B cell (primary cell): ENCODE results near the gene B4GALT5. TPM values are rescaled to one million over a fixed set of nuclear protein-coding genes. Genes with fewer than 3 reads are reported as not detected.

Source experiments
- ATAC-seq: fragments of 200-7000 bp; cut with Tn5 transposase; one replicate; pipeline ENCODE4 v1.10.0; 2021; ENCODE audit warnings: low read depth, mild to moderate bottlenecking, moderate number of reproducible peaks, moderate library complexity
- CTCF ChIA-PET: fragments of 350-600 bp; sonication (Branson Sonifier 250); formaldehyde crosslinking; loops from one replicate; lab custom pipeline; 2021; ENCODE audit warnings: antibody characterized with exemption, inconsistent platforms; lab: Charles Lee
- POLR2A ChIA-PET: fragments of 350-600 bp; sonication (Branson Sonifier 250); formaldehyde crosslinking; loops from one replicate; lab custom pipeline; 2021; ENCODE audit warnings: antibody characterized with exemption; lab: Charles Lee
- DNase-seq: peaks from one replicate; pipeline ENCODE4 v3.0.0; 2013
- H2AFZ ChIP-seq: 2 replicates; pipeline ENCODE4 v1.6.1; 2012; ENCODE audit warnings: mild to moderate bottlenecking, low read depth, low read length; ENCODE audit not compliant: insufficient read depth, poor library complexity, severe bottlenecking
- H3K27ac ChIP-seq, 2 donors: 1 replicate in 1 of 2; 2 replicates in 1 of 2; pipeline ENCODE4 v1.5.1; 2012 to 2013; ENCODE audit warnings: low read length in 2 of 2, mild to moderate bottlenecking in 2 of 2, moderate library complexity in 1 of 2
- H3K27me3 ChIP-seq, 4 experiments: fragments of 200-600 bp in 1 of 4; sonication (generic) in 1 of 4; replicated peaks in 1 of 4; 1 replicate in 2 of 4; 2 replicates in 2 of 4; pipeline versions ENCODE4 v1.6.1 to v1.7.0; 2013 to 2016; ENCODE audit warnings: low read length in 3 of 4, mild to moderate bottlenecking in 2 of 4, mixed read lengths in 1 of 4, moderate library complexity in 1 of 4; ENCODE audit not compliant: insufficient read depth in 4 of 4, control insufficient read depth in 3 of 4; ENCODE audit errors: control extremely low read depth in 1 of 4
- H3K36me3 ChIP-seq, 2 experiments: replicated peaks in 1 of 2; 1 replicate in 1 of 2; 2 replicates in 1 of 2; pipeline versions ENCODE4 v1.6.1 to v1.7.1; 2013; ENCODE audit warnings: low read length in 1 of 2; ENCODE audit not compliant: insufficient read depth in 2 of 2, control insufficient read depth in 1 of 2; ENCODE audit errors: control extremely low read depth in 1 of 2, extremely low read depth in 1 of 2
- H3K4me1 ChIP-seq, 2 donors: fragments of 200-600 bp in 1 of 2; sonication (generic) in 1 of 2; 1 replicate in 1 of 2; 2 replicates in 1 of 2; pipeline versions ENCODE4 v1.5.1 to v1.6.1; 2013 to 2017; ENCODE audit warnings: low read length in 2 of 2; ENCODE audit not compliant: control insufficient read depth in 2 of 2, insufficient read depth in 2 of 2
- H3K4me2 ChIP-seq: replicated peaks from 2 replicates; pipeline ENCODE3; 2012; ENCODE audit warnings: mild to moderate bottlenecking, low read depth, low read length; ENCODE audit not compliant: poor library complexity, severe bottlenecking
- H3K4me3 ChIP-seq, 5 experiments: fragments of 200-600 bp in 1 of 5; sonication (generic) in 1 of 5; 1 replicate in 3 of 5; 2 replicates in 2 of 5; pipeline versions ENCODE4 v1.5.1 to v1.7.0; 2011 to 2016; ENCODE audit warnings: low read length in 4 of 5, mild to moderate bottlenecking in 4 of 5, low read depth in 2 of 5, control low read depth in 1 of 5, moderate library complexity in 1 of 5; ENCODE audit not compliant: insufficient read depth in 1 of 5; ENCODE audit errors: control extremely low read depth in 1 of 5, extremely low read depth in 1 of 5
- H3K79me2 ChIP-seq: fragments of 200-600 bp; sonication (generic); one replicate; pipeline ENCODE4 v1.6.0; 2016; ENCODE audit warnings: low read length; ENCODE audit not compliant: control insufficient read depth, insufficient read depth
- H3K9ac ChIP-seq: fragments of 200-600 bp; sonication (generic); 2 replicates; pipeline ENCODE4 v1.6.1; 2017; ENCODE audit warnings: mild to moderate bottlenecking, low read length, moderate library complexity
- H3K9me3 ChIP-seq, 3 donors: one replicate each; pipeline versions ENCODE4 v1.6.1 to v1.7.1; 2013; ENCODE audit warnings: low read length in 2 of 3; ENCODE audit not compliant: control insufficient read depth in 2 of 3, insufficient read depth in 1 of 3; ENCODE audit errors: control extremely low read depth in 1 of 3
- H4K20me1 ChIP-seq: 2 replicates; pipeline ENCODE4 v1.6.0; 2012; ENCODE audit warnings: mild to moderate bottlenecking, low read length; ENCODE audit not compliant: insufficient read depth, control insufficient read depth, poor library complexity, severe bottlenecking
- H3K27ac Mint-ChIP-seq: one replicate; pipeline ENCODE4 v1.8.0; 2021; ENCODE audit warnings: mixed read lengths
- H3K27me3 Mint-ChIP-seq: one replicate; pipeline ENCODE4 v1.8.0; 2021; ENCODE audit warnings: mixed read lengths
- H3K4me1 Mint-ChIP-seq: one replicate; pipeline ENCODE4 v1.8.0; 2021; ENCODE audit warnings: mixed read lengths
- H3K4me3 Mint-ChIP-seq: one replicate; pipeline ENCODE4 v1.8.0; 2021; ENCODE audit warnings: mixed read lengths
- H3K9me3 Mint-ChIP-seq: one replicate; pipeline ENCODE4 v1.8.0; 2022; ENCODE audit warnings: mixed read lengths; ENCODE audit not compliant: insufficient read depth
- EZH2 ChIP-seq: IDR thresholded peaks from 2 replicates; pipeline ENCODE4 v1.6.1; 2012; ENCODE audit warnings: borderline replicate concordance, low read depth, mild to moderate bottlenecking, moderate library complexity, low read length; ENCODE audit not compliant: insufficient read depth, poor library complexity, severe bottlenecking
- WGBS: methylation state at CpG from one replicate; pipeline ENCODE4 v1.1.5; 2013; ENCODE audit warnings: missing lambda C conversion rate; ENCODE audit not compliant: insufficient coverage; 5-methylcytosine and 5-hydroxymethylcytosine counted together
- intact Hi-C: fragments of 100-400 bp; cut with micrococcal nuclease; formaldehyde crosslinking; loops from one replicate; pipeline ENCODE4 v1.10.0; 2022
- polyA plus RNA-seq: library from polyadenylated mRNA; depleted of rRNA; stranded (reverse); fragments of >200 nt; gene quantifications from 2 replicates; pipeline ENCODE4 v1.2.3, GENCODE V29; 2012
- total RNA-seq, 2 donors: library from RNA; stranded (reverse); fragments of 120-200 nt in 1 of 2; gene quantifications; 1 replicate in 1 of 2; 2 replicates in 1 of 2; pipeline versions ENCODE4 v1.2.3 to v1.2.4, GENCODE V29; 2013 to 2022
- TF ChIP-seq, protein P1 (sequence below): fragments of 200-600 bp; IDR thresholded peaks from one replicate; pipeline ENCODE4 v1.8.0; 2022; ENCODE audit warnings: antibody characterized with exemption, mild to moderate bottlenecking

B4GALT5 gene
- total and polyA plus RNA-seq, 2 donors (not counting 1 experiment from before 2014, with no cell fraction given): 3.4 to 7.3 TPM

DNA sequence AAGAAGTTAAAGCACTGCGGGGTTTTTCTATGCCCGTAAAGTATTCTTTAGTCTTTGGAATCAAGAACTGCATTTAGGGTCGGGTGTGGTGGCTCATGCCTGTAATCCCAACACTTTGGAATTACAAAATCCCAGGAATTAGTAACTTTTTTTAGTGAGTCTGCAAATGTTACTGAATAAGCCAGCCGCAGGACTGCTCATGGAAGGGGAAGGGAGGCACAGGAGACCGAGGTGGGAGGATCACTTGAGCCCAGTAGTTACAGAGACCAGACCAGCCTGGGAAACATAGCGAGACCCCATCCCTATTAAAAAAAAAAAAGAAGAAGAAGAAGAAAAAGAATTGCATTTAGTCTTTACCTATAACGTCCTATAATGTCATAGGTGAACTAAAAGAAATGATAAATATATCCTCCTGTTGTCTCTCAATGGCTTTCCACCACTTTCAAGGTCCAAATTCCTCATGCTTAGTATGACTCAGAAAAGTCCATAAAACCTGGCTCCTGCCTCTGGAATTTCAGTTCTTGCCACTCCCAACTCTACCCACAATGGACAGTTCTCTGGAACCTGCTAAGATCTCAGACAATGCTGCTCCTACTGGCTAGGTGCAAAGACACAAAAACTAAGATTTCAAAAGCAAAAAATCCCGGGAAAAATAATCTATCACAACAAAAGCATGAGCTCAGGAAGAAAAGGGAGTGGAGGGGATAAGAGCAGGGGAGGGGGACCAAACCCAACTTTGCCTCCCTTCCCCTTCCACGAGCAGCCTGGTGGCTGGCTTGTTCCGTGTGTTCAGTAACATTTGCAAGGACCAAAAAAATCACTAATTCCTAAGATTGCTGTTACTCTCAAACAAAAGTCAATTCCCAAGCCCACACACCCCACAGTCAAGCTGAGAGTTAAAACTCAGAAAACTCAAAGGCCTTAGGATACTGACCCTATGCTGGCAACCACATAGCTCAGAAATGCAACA is 39.0 kb downstream of the B4GALT5 start:
- H4K20me1 ChIP-seq: peaks cover 24% of the 10 kb centered on the region
- H3K36me3 ChIP-seq: no peaks in the 10 kb centered on the region
- H3K4me1 ChIP-seq: peaks cover 40 to 49% of the 10 kb centered on the region in 2 donors
- ChIA-PET POLR2A (no interaction called here), CTCF (interaction anchor here (0.6 to 1.5 kb wide), 4 partner anchors 12 to 65 kb away, joined by 3 to 4 read pairs (median 3); no protein-coding TSS in a partner anchor)
- H3K27ac ChIP-seq: no peak overlapping the region
- no peak overlapping the region for H3K4me2 ChIP-seq
- H3K79me2 ChIP-seq: peaks cover 87% of the 10 kb centered on the region
- Mint-ChIP-seq H3K9me3 (no peaks in the 10 kb centered on the region), H3K4me3 (no peak overlapping the region), H3K27ac (no peak overlapping the region), H3K4me1 (peaks cover 61% of the 10 kb centered on the region), H3K27me3 (no peaks in the 10 kb centered on the region)
- intact Hi-C loops: no loop called here
- TF ChIP-seq EZH2: no peak
- TF ChIP-seq, protein P1, sequence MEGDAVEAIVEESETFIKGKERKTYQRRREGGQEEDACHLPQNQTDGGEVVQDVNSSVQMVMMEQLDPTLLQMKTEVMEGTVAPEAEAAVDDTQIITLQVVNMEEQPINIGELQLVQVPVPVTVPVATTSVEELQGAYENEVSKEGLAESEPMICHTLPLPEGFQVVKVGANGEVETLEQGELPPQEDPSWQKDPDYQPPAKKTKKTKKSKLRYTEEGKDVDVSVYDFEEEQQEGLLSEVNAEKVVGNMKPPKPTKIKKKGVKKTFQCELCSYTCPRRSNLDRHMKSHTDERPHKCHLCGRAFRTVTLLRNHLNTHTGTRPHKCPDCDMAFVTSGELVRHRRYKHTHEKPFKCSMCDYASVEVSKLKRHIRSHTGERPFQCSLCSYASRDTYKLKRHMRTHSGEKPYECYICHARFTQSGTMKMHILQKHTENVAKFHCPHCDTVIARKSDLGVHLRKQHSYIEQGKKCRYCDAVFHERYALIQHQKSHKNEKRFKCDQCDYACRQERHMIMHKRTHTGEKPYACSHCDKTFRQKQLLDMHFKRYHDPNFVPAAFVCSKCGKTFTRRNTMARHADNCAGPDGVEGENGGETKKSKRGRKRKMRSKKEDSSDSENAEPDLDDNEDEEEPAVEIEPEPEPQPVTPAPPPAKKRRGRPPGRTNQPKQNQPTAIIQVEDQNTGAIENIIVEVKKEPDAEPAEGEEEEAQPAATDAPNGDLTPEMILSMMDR: no peak
- ATAC-seq (no peak), DNase-seq (no peak)
- WGBS: no CpG with 5 or more reads among the region's 10 CpGs
- no peaks in the 10 kb centered on the region for H3K9me3 ChIP-seq
- H3K9ac ChIP-seq: no peak overlapping the region
- no peak overlapping the region for H3K4me3 ChIP-seq
- no peaks in the 10 kb centered on the region for H3K27me3 ChIP-seq
- H2AFZ ChIP-seq: no peak overlapping the region

DNA sequence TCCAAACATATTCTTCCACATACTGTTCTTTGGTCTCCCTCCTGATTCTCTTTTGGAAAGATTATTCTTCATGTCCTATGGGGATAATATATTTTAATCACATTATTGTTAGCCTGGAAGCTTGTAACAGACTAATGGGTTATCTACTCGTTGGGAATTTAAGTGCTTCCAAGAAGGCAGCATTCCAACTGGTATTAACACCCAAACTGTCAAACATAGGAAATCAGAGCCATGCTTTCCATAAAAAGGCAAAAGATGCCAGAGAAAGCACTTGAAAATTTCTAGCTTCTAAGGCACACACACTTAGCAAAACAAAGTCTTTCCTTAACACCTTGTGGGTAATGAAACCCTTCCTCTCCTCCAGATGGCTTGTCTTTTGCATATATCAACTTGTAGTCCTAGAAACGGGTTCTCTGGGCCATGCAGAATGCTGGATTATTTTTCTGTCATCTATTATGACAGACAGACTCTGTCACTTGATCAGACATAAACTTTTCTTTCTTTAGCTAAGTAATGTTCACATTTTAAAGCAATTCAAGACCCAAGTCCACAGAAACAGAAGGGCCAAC is 41.5 kb downstream of the B4GALT5 start:
- CTCF ChIA-PET: no interaction called here
- H3K4me2 ChIP-seq: no peak overlapping the region

More for the DNA sequence above, 41.5 kb downstream of the B4GALT5 start:
- peaks cover 32 to 45% of the 10 kb centered on the region in 2 donors for H3K4me1 ChIP-seq
- no peak for DNase-seq
- Mint-ChIP-seq H3K27me3 (no peaks in the 10 kb centered on the region), H3K9me3 (no peaks in the 10 kb centered on the region), H3K4me1 (peaks cover 55% of the 10 kb centered on the region), H3K4me3 (no peak overlapping the region), H3K27ac (no peak overlapping the region)
- no peaks in the 10 kb centered on the region for H3K9me3 ChIP-seq
- intact Hi-C loops: no loop called here
- H2AFZ ChIP-seq: no peak overlapping the region
- H3K27me3 ChIP-seq: no peaks in the 10 kb centered on the region
- POLR2A ChIA-PET: no interaction called here
- peaks cover 93% of the 10 kb centered on the region for H3K79me2 ChIP-seq
- H3K27ac ChIP-seq: no peak overlapping the region
- no peak overlapping the region for H3K9ac ChIP-seq
- H3K4me3 ChIP-seq: no peak overlapping the region
- no peaks in the 10 kb centered on the region for H3K36me3 ChIP-seq
- TF ChIP-seq EZH2: no peak
- TF ChIP-seq, protein P1: no peak
- 0% methylated on average over 1 of the region's 2 CpGs for WGBS
- ATAC-seq: no peak
- peaks cover 28% of the 10 kb centered on the region for H4K20me1 ChIP-seq
